ENCODE data around the gene MTARC1. TPM values are rescaled to one million over a fixed set of nuclear protein-coding genes. Genes with fewer than 3 reads are reported as not detected.

MTARC1 gene
- total RNA-seq, 1 experiment from 2014 or later, result 26.5 TPM

DNA sequence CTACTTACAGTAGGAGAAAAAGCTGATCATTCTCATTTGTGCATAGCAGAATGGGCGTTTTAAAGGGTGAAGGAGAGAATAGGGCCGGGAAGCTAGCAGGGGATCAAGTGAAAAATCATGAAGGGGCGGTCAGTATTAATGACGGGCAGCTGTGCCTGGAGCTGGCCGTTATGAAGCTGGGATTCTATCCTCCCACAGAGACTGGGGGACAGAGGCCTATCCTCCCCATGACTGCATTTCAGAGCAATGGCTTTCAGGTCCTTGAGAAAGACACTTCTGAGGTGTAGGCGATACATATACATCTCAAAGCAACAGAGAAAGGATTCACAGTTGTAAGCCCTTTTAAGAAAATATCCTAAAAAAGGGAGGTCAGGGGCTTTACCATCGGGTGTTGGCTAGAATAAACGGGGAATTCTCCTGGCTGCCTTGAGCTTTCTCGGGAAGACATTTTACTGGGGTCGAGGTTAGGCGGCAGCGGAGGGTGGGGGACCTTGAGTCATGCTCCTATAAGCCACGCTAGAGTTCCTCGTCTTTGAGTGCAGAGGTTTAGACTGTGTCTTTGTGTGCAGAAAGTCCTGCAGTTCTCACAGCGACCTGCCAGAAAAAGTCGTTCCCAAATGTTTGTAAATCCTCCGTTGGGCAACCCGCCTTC lies 39.1 kb upstream of the MTARC1 start:
- TF ChIP-seq, protein P1, sequence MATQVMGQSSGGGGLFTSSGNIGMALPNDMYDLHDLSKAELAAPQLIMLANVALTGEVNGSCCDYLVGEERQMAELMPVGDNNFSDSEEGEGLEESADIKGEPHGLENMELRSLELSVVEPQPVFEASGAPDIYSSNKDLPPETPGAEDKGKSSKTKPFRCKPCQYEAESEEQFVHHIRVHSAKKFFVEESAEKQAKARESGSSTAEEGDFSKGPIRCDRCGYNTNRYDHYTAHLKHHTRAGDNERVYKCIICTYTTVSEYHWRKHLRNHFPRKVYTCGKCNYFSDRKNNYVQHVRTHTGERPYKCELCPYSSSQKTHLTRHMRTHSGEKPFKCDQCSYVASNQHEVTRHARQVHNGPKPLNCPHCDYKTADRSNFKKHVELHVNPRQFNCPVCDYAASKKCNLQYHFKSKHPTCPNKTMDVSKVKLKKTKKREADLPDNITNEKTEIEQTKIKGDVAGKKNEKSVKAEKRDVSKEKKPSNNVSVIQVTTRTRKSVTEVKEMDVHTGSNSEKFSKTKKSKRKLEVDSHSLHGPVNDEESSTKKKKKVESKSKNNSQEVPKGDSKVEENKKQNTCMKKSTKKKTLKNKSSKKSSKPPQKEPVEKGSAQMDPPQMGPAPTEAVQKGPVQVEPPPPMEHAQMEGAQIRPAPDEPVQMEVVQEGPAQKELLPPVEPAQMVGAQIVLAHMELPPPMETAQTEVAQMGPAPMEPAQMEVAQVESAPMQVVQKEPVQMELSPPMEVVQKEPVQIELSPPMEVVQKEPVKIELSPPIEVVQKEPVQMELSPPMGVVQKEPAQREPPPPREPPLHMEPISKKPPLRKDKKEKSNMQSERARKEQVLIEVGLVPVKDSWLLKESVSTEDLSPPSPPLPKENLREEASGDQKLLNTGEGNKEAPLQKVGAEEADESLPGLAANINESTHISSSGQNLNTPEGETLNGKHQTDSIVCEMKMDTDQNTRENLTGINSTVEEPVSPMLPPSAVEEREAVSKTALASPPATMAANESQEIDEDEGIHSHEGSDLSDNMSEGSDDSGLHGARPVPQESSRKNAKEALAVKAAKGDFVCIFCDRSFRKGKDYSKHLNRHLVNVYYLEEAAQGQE (IDR thresholded peaks at IDR 0.05; ENCODE audit: low read depth), result no peak
- Histone ChIP-seq H3K36me3 (ENCODE audit: control insufficient read depth in 1 of 2, insufficient read depth in 2 of 2, low read length in 2 of 2) (no peaks in the 10 kb centered on the region), H3K9me2 (ENCODE audit: insufficient read depth) (no peaks in the 10 kb centered on the region), H3K27me3 (ENCODE audit: insufficient read depth, low read length) (no peaks in the 10 kb centered on the region), H3K4me2 (ENCODE audit: low read length) (peak overlapping the region; percentile 81), H3K4me3 (replicated peaks in 1 of 2; ENCODE audit: low read depth in 1 of 2, low read length in 2 of 2) (peak overlapping the region; percentile 65 to 86), H3K9me3 (ENCODE audit: control insufficient read depth in 1 of 2, insufficient read depth in 1 of 2, low read depth in 1 of 2, low read length in 2 of 2) (no peaks in the 10 kb centered on the region), H3K4me1 (ENCODE audit: control insufficient read depth in 1 of 2, insufficient read depth in 2 of 2, low read length in 2 of 2) (peaks cover 6 to 16% of the 10 kb centered on the region in 2 experiments; a peak in 3 of 4 replicates), H4K20me1 (ENCODE audit: insufficient read depth) (no peaks in the 10 kb centered on the region), H2AFZ (ENCODE audit: low read depth, low read length, poor library complexity, severe bottlenecking) (peak overlapping the region; percentile 53), H3K9ac (ENCODE audit: low read length) (peak overlapping the region; percentile 89), H3K27ac (ENCODE audit: low read depth, low read length) (peak overlapping the region; percentile 71), H3K79me2 (ENCODE audit: insufficient read depth, low read length) (peaks cover 40% of the 10 kb centered on the region)
- ChIA-PET POLR2A (interaction anchor here (1.0 to 1.6 kb wide), 5 partner anchors 9 to 467 kb away, joined by 3 to 10 read pairs (median 5); no protein-coding TSS in a partner anchor), RAD21 (ENCODE audit: low non-redundant PET in 1 of 2, low total read pairs in 2 of 2, uncharacterized antibody in 2 of 2, unreplicated experiment in 2 of 2) (no interaction called here), CTCF (interaction anchor here (0.7 to 2.6 kb wide), 5 partner anchors 14 to 558 kb away, joined by 3 to 16 read pairs (median 3); no protein-coding TSS in a partner anchor)
- DNase-seq (ENCODE audit: low read depth, low spot score), result no peak
- TSS peak; percentile 92 for BruUV-seq (replicated peaks)
- ATAC-seq, result peak; percentile 41
- intact Hi-C loops (cut with micrococcal nuclease), result no loop called here
